HepG2 (cell line): ENCODE data around the gene PRKCSH. TPM values are rescaled to one million over a fixed set of nuclear protein-coding genes. Genes with fewer than 3 reads are reported as not detected.

ENCODE experiments used
- ATF7-NPFF ChIP-seq: sonication (generic); formaldehyde crosslinking; IDR thresholded peaks from 2 replicates; pipeline ENCODE4 v1.8.1; 2023; ENCODE audit warnings: mild to moderate bottlenecking, low read depth, missing genetic modification reagents, moderate library complexity
- FOXK2 ChIP-seq: fragments of 450-650 bp; IDR thresholded peaks from 2 replicates; pipeline ENCODE4 v1.6.1; 2016
- FOXP4 ChIP-seq: sonication (generic); formaldehyde crosslinking; IDR thresholded peaks from 2 replicates; pipeline ENCODE4 v1.4.0; 2020; ENCODE audit warnings: missing genetic modification reagents
- GPN1 ChIP-seq: sonication (generic); formaldehyde crosslinking; IDR thresholded peaks from 2 replicates; pipeline ENCODE4 v1.5.1; 2020; ENCODE audit warnings: missing genetic modification reagents, borderline replicate concordance
- GTF2F1 ChIP-seq: fragments of 150-350 bp; IDR thresholded peaks from 2 replicates; pipeline ENCODE4 v1.6.1; 2014; ENCODE audit warnings: low read length
- MNT ChIP-seq: fragments of 450-650 bp; IDR thresholded peaks from 2 replicates; pipeline ENCODE4 v1.6.1; 2016
- NR2F6 ChIP-seq, 2 experiments: IDR thresholded peaks; 2 replicates each; pipeline ENCODE4 v1.6.1; 2016; ENCODE audit warnings: antibody characterized with exemption in 1 of 2, mild to moderate bottlenecking in 1 of 2
- RARA ChIP-seq: IDR thresholded peaks from 2 replicates; pipeline ENCODE4 v1.6.1; 2016; ENCODE audit warnings: missing genetic modification reagents, missing compliant biosample characterization
- RXRB ChIP-seq: IDR thresholded peaks from 2 replicates; pipeline ENCODE4 v1.6.1; 2016; ENCODE audit warnings: borderline replicate concordance, missing genetic modification reagents, missing compliant biosample characterization
- SAP130 ChIP-seq: IDR thresholded peaks from 2 replicates; pipeline ENCODE4 v1.6.1; 2016; ENCODE audit warnings: low read depth
- SMAD9 ChIP-seq: sonication (generic); formaldehyde crosslinking; IDR thresholded peaks from 2 replicates; pipeline ENCODE4 v1.5.1; 2020; ENCODE audit warnings: mild to moderate bottlenecking, missing genetic modification reagents
- TCF12 ChIP-seq, 2 experiments: fragments of 450-650 bp in 1 of 2; sonication (generic) in 1 of 2; formaldehyde crosslinking in 1 of 2; IDR thresholded peaks; 2 replicates each; pipeline versions ENCODE4 v1.6.1 to v1.8.0; 2017 to 2022; ENCODE audit warnings: antibody characterized with exemption in 1 of 2, mild to moderate bottlenecking in 1 of 2, missing genetic modification reagents in 1 of 2, moderate library complexity in 1 of 2
- ZGPAT ChIP-seq: IDR thresholded peaks from 2 replicates; pipeline ENCODE4 v1.6.1; 2016; ENCODE audit warnings: mild to moderate bottlenecking
- ZKSCAN1 ChIP-seq: fragments of 150-350 bp; IDR thresholded peaks from 2 replicates; pipeline ENCODE4 v1.6.1; 2014; ENCODE audit warnings: low read length
- ZNF558 ChIP-seq: sonication (generic); formaldehyde crosslinking; IDR thresholded peaks from 2 replicates; pipeline ENCODE4 v1.9.0; 2022; ENCODE audit warnings: mild to moderate bottlenecking, missing genetic modification reagents, borderline replicate concordance
- ZNF569 ChIP-seq: sonication (generic); formaldehyde crosslinking; IDR thresholded peaks from 2 replicates; pipeline ENCODE4 v1.5.0; 2020; ENCODE audit warnings: mild to moderate bottlenecking, missing genetic modification reagents, moderate library complexity, borderline replicate concordance
- ZNF619 ChIP-seq: sonication (generic); formaldehyde crosslinking; IDR thresholded peaks from 2 replicates; pipeline ENCODE4 v1.4.0; 2020; ENCODE audit warnings: mild to moderate bottlenecking, missing genetic modification reagents
- ZNF687 ChIP-seq: sonication (generic); formaldehyde crosslinking; IDR thresholded peaks from 2 replicates; pipeline ENCODE4 v1.5.1; 2020; ENCODE audit warnings: mild to moderate bottlenecking, missing genetic modification reagents, moderate library complexity
- ZNF709 ChIP-seq: sonication (generic); formaldehyde crosslinking; IDR thresholded peaks from 2 replicates; pipeline ENCODE4 v1.5.0; 2020; ENCODE audit warnings: mild to moderate bottlenecking, missing genetic modification reagents
- ZNF792 ChIP-seq: IDR thresholded peaks from 2 replicates; pipeline ENCODE4 v1.6.1; 2016
- polyA plus RNA-seq, 8 experiments: library from polyadenylated mRNA; depleted of rRNA in 3 of 8; stranded (reverse) in 7 of 8; unstranded in 1 of 8; fragments of >200 nt; fragmentation: Illumina TruSeq in 4 of 8; extraction: Trizol in 4 of 8; gene quantifications; 2 replicates each; pipeline versions ENCODE4 v1.2.1 to v1.2.3, GENCODE V29; 2011 to 2016; ENCODE audit warnings: low read depth in 4 of 8, missing spikeins in 1 of 8, mixed read lengths in 1 of 8; ENCODE audit not compliant: insufficient read depth in 1 of 8
- total RNA-seq, 5 experiments: library from RNA; depleted of rRNA; stranded (reverse); fragments of >200 nt; fragmentation: Illumina TruSeq; extraction: Trizol; gene quantifications; 2 replicates each; pipeline ENCODE4 v1.2.3, GENCODE V29; 2016; ENCODE audit warnings: low read depth in 1 of 5

The PRKCSH gene
- total and polyA plus RNA-seq, 2 of the 13 experiments (the other 11 are each of a cell fraction or from before 2014, with no cell fraction given): 85.1 to 125 TPM

DNA sequence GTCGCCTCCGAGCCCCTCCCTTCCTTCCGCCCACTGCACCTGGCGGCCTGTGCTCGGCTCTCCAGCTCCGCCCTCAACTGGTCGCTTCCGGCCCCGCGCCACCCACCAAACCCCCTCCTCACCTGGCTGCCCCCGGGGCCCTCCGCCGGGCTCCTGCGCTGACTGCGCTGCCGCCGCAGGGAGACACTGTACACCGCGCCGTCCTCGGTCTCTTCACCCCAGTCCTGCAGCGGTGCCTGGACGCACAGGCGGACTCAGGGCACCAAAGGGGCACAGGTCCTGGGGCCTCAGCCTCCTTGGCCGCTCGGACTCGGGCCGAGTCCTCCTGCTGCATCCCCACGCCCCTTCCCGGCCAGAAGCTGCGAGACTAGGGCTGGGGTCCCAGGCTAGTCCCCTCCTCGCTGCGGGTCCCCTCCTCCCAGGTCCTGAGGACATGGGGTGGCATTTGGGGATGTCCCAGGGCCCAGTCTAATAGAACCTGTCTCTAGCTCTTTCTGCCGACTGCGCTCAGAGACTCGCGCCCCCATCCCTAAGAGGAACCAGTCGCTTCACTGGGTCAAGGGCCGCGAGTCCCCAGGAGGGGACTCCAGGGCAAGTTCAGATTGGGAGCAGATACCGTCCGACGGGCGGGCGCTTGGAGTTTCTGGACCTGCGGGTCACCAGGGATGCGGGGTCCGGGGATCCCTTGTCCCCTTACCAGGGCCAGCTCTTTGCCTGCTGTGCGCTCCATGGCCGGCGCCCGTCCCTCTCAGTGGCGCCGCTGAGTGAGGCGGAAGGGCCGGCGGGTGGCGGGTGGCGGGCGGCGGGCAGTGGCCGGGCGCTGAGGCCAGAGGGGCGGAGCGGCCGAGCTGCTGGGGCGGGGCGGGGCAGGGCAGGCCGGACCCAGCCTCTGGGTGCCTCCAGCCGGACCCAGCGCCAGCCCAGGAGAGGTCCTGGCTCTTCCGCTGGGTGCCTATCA, 16.6 kb upstream of the PRKCSH start, which contains the start of gene RGL3 (continued):
- TF ChIP-seq NR2F6 (IDR thresholded peaks at IDR 0.05): no peak
- TF ChIP-seq NR2F6 (CRISPR knock-in tag; IDR thresholded peaks at IDR 0.05): 0 out of 2 replicates have a peak, but pooled peaks have one; percentile 28
- peak; percentile 54; the same call in 1 of the 2 replicates for TF ChIP-seq ATF7-NPFF (CRISPR knock-in tag)
- 0 out of 2 replicates have a peak, but pooled peaks have one; percentile 71 for TF ChIP-seq ZNF619 (CRISPR knock-in tag)
- TF ChIP-seq ZNF709 (CRISPR knock-in tag): no peak
- TF ChIP-seq FOXP4 (CRISPR knock-in tag): no peak
- TF ChIP-seq GTF2F1: no peak
- no peak for TF ChIP-seq ZNF569 (CRISPR knock-in tag)
- TF ChIP-seq ZNF792: 0 out of 2 replicates have a peak, but pooled peaks have one; percentile 19
- TF ChIP-seq SMAD9 (CRISPR knock-in tag): no peak
- no peak for TF ChIP-seq TCF12 (IDR thresholded peaks at IDR 0.05)
- no peak for TF ChIP-seq TCF12 (CRISPR knock-in tag; IDR thresholded peaks at IDR 0.05)
- peak; percentile 19 for TF ChIP-seq SAP130 (CRISPR knock-in tag)
- peak; percentile 43; the same call in 1 of the 2 replicates for TF ChIP-seq ZGPAT (CRISPR knock-in tag)
- peak; percentile 69 for TF ChIP-seq ZNF687 (CRISPR knock-in tag)
- 0 out of 2 replicates have a peak, but pooled peaks have one; percentile 3 for TF ChIP-seq RARA (CRISPR knock-in tag)
- TF ChIP-seq FOXK2: no peak
- no peak for TF ChIP-seq ZNF558 (CRISPR knock-in tag)
- no peak for TF ChIP-seq ZKSCAN1
- no peak for TF ChIP-seq GPN1 (CRISPR knock-in tag)
- TF ChIP-seq RXRB (CRISPR knock-in tag): peak; percentile 10; the same call in 1 of the 2 replicates
- TF ChIP-seq MNT: no peak
